ENCODE results near the gene RGS5. TPM values are rescaled to one million over a fixed set of nuclear protein-coding genes. Genes with fewer than 3 reads are reported as not detected.

RGS5 gene
- polyA plus RNA-seq, 4 donors: 4.0 to 24.4 (median 16.0) TPM

- Histone ChIP-seq H3K4me3 (ENCODE audit: low read depth in 1 of 3, low read length in 3 of 3) (no peak overlapping the region), H3K27me3 (ENCODE audit: control insufficient read depth in 3 of 3, insufficient read depth in 3 of 3, low read length in 3 of 3) (no peaks in the 10 kb centered on the region), H3K27ac (ENCODE audit: low read depth in 1 of 3, low read length in 2 of 3) (no peak overlapping the region), H3K36me3 (ENCODE audit: control insufficient read depth in 3 of 3, insufficient read depth in 2 of 3, low read depth in 1 of 3, low read length in 3 of 3) (no peaks in the 10 kb centered on the region), H3K4me1 (ENCODE audit: control insufficient read depth in 3 of 3, insufficient read depth in 2 of 3, low read depth in 1 of 3, low read length in 2 of 3) (no peaks in the 10 kb centered on the region), H3K9me3 (ENCODE audit: control insufficient read depth in 2 of 2, insufficient read depth in 1 of 2, low read depth in 1 of 2, low read length in 1 of 2) (no peaks in the 10 kb centered on the region)
- 51 to 59% (median 52%) methylated on average over 1 of the region's 1 CpG for WGBS, 3 donors
- DNase-seq: no peak
- FAIRE-seq: no peak
These were observed 34.7 kb downstream of the RGS5 start for GRCh38 chr1:163168053-163168452.

GRCh38 chr1:163166886-163167555, 35.7 kb downstream of the RGS5 start:
- Histone ChIP-seq H3K27me3 (ENCODE audit: control insufficient read depth in 3 of 3, insufficient read depth in 3 of 3, low read length in 3 of 3) (no peaks in the 10 kb centered on the region), H3K27ac (ENCODE audit: low read depth in 1 of 3, low read length in 2 of 3) (no peak overlapping the region), H3K9me3 (ENCODE audit: control insufficient read depth in 2 of 2, insufficient read depth in 1 of 2, low read depth in 1 of 2, low read length in 1 of 2) (no peaks in the 10 kb centered on the region), H3K4me3 (ENCODE audit: low read depth in 1 of 3, low read length in 3 of 3) (no peak overlapping the region), H3K4me1 (ENCODE audit: control insufficient read depth in 3 of 3, insufficient read depth in 2 of 3, low read depth in 1 of 3, low read length in 2 of 3) (no peaks in the 10 kb centered on the region), H3K36me3 (ENCODE audit: control insufficient read depth in 3 of 3, insufficient read depth in 2 of 3, low read depth in 1 of 3, low read length in 3 of 3) (no peaks in the 10 kb centered on the region)
- FAIRE-seq (no peak), DNase-seq (no peak)
- WGBS, 3 donors: 73 to 81% (median 77%) methylated on average over 6 of the region's 6 CpGs

- Histone ChIP-seq H3K36me3 (ENCODE audit: control insufficient read depth in 3 of 3, insufficient read depth in 2 of 3, low read depth in 1 of 3, low read length in 3 of 3) (no peaks in the 10 kb centered on the region), H3K4me1 (ENCODE audit: control insufficient read depth in 3 of 3, insufficient read depth in 2 of 3, low read depth in 1 of 3, low read length in 2 of 3) (no peaks in the 10 kb centered on the region), H3K27ac (ENCODE audit: low read depth in 1 of 3, low read length in 2 of 3) (no peak overlapping the region), H3K4me3 (ENCODE audit: low read depth in 1 of 3, low read length in 3 of 3) (no peak overlapping the region), H3K27me3 (ENCODE audit: control insufficient read depth in 3 of 3, insufficient read depth in 3 of 3, low read length in 3 of 3) (no peaks in the 10 kb centered on the region), H3K9me3 (ENCODE audit: control insufficient read depth in 2 of 2, insufficient read depth in 1 of 2, low read depth in 1 of 2, low read length in 1 of 2) (no peaks in the 10 kb centered on the region)
- WGBS, 3 donors: 88 to 93% (median 89%) methylated on average over 2 of the region's 2 CpGs
- no peak for DNase-seq
- FAIRE-seq: no peak
These were observed 37.6 kb downstream of the RGS5 start for GRCh38 chr1:163165119-163165518.

GRCh38 chr1:163163881-163164582, 38.7 kb downstream of the RGS5 start:
- no peaks in the 10 kb centered on the region for H3K9me3 ChIP-seq (ENCODE audit: control insufficient read depth in 2 of 2, insufficient read depth in 1 of 2, low read depth in 1 of 2, low read length in 1 of 2)
- no peaks in the 10 kb centered on the region for H3K4me1 ChIP-seq (ENCODE audit: control insufficient read depth in 3 of 3, insufficient read depth in 2 of 3, low read depth in 1 of 3, low read length in 2 of 3)
- H3K4me3 ChIP-seq (ENCODE audit: low read depth in 1 of 3, low read length in 3 of 3): no peak overlapping the region
- no peak for FAIRE-seq
- H3K36me3 ChIP-seq (ENCODE audit: control insufficient read depth in 3 of 3, insufficient read depth in 2 of 3, low read depth in 1 of 3, low read length in 3 of 3): no peaks in the 10 kb centered on the region
- 80 to 85% (median 84%) methylated on average over 4 of the region's 4 CpGs for WGBS, 3 donors
- no peaks in the 10 kb centered on the region for H3K27me3 ChIP-seq (ENCODE audit: control insufficient read depth in 3 of 3, insufficient read depth in 3 of 3, low read length in 3 of 3)
- no peak for DNase-seq
- H3K27ac ChIP-seq (ENCODE audit: low read depth in 1 of 3, low read length in 2 of 3): no peak overlapping the region

- no peaks in the 10 kb centered on the region for H3K36me3 ChIP-seq (ENCODE audit: control insufficient read depth in 3 of 3, insufficient read depth in 2 of 3, low read depth in 1 of 3, low read length in 3 of 3)
- H3K4me3 ChIP-seq (ENCODE audit: low read depth in 1 of 3, low read length in 3 of 3): no peak overlapping the region
- peaks cover 0 to 3% of the 10 kb centered on the region in 2 donors for H3K9me3 ChIP-seq (ENCODE audit: control insufficient read depth in 2 of 2, insufficient read depth in 1 of 2, low read depth in 1 of 2, low read length in 1 of 2)
- WGBS, 3 donors: 68 to 77% (median 76%) methylated on average over 4 of the region's 4 CpGs
- DNase-seq (no peak), FAIRE-seq (no peak)
- no peaks in the 10 kb centered on the region for H3K27me3 ChIP-seq (ENCODE audit: control insufficient read depth in 3 of 3, insufficient read depth in 3 of 3, low read length in 3 of 3)
- H3K4me1 ChIP-seq (ENCODE audit: control insufficient read depth in 3 of 3, insufficient read depth in 2 of 3, low read depth in 1 of 3, low read length in 2 of 3): no peaks in the 10 kb centered on the region
- H3K27ac ChIP-seq (ENCODE audit: low read depth in 1 of 3, low read length in 2 of 3): no peak overlapping the region
These were observed 39.6 kb downstream of the RGS5 start for GRCh38 chr1:163163163-163163562.

GRCh38 chr1:163162381-163162914, 40.3 kb downstream of the RGS5 start:
- 73 to 90% (median 75%) methylated on average over 6 of the region's 6 CpGs for WGBS, 3 donors
- peak overlapping the region in 1 of 3 donors; percentile 24 for H3K27ac ChIP-seq (ENCODE audit: low read depth in 1 of 3, low read length in 2 of 3)
- peaks cover 0 to 4% of the 10 kb centered on the region in 2 donors for H3K9me3 ChIP-seq (ENCODE audit: control insufficient read depth in 2 of 2, insufficient read depth in 1 of 2, low read depth in 1 of 2, low read length in 1 of 2)
- H3K4me3 ChIP-seq (ENCODE audit: low read depth in 1 of 3, low read length in 3 of 3): no peak overlapping the region
- FAIRE-seq: no peak
- no peaks in the 10 kb centered on the region for H3K36me3 ChIP-seq (ENCODE audit: control insufficient read depth in 3 of 3, insufficient read depth in 2 of 3, low read depth in 1 of 3, low read length in 3 of 3)
- no peaks in the 10 kb centered on the region for H3K4me1 ChIP-seq (ENCODE audit: control insufficient read depth in 3 of 3, insufficient read depth in 2 of 3, low read depth in 1 of 3, low read length in 2 of 3)
- DNase-seq: no peak
- H3K27me3 ChIP-seq (ENCODE audit: control insufficient read depth in 3 of 3, insufficient read depth in 3 of 3, low read length in 3 of 3): no peaks in the 10 kb centered on the region

GRCh38 chr1:163161841-163162240, 40.9 kb downstream of the RGS5 start:
- no peak overlapping the region for H3K27ac ChIP-seq (ENCODE audit: low read depth in 1 of 3, low read length in 2 of 3)
- H3K27me3 ChIP-seq (ENCODE audit: control insufficient read depth in 3 of 3, insufficient read depth in 3 of 3, low read length in 3 of 3): no peaks in the 10 kb centered on the region
- H3K36me3 ChIP-seq (ENCODE audit: control insufficient read depth in 3 of 3, insufficient read depth in 2 of 3, low read depth in 1 of 3, low read length in 3 of 3): no peaks in the 10 kb centered on the region
- WGBS, 3 donors: 75 to 86% (median 77%) methylated on average over 5 of the region's 5 CpGs
- DNase-seq (no peak), FAIRE-seq (no peak)
- no peaks in the 10 kb centered on the region for H3K4me1 ChIP-seq (ENCODE audit: control insufficient read depth in 3 of 3, insufficient read depth in 2 of 3, low read depth in 1 of 3, low read length in 2 of 3)
- no peak overlapping the region for H3K4me3 ChIP-seq (ENCODE audit: low read depth in 1 of 3, low read length in 3 of 3)
- H3K9me3 ChIP-seq (ENCODE audit: control insufficient read depth in 2 of 2, insufficient read depth in 1 of 2, low read depth in 1 of 2, low read length in 1 of 2): peaks cover 0 to 4% of the 10 kb centered on the region in 2 donors

GRCh38 chr1:163161337-163161736, 41.4 kb downstream of the RGS5 start:
- WGBS, 3 donors: 61 to 70% (median 63%) methylated on average over 2 of the region's 2 CpGs
- Histone ChIP-seq H3K4me1 (ENCODE audit: control insufficient read depth in 3 of 3, insufficient read depth in 2 of 3, low read depth in 1 of 3, low read length in 2 of 3) (no peaks in the 10 kb centered on the region), H3K27ac (ENCODE audit: low read depth in 1 of 3, low read length in 2 of 3) (no peak overlapping the region), H3K36me3 (ENCODE audit: control insufficient read depth in 3 of 3, insufficient read depth in 2 of 3, low read depth in 1 of 3, low read length in 3 of 3) (no peaks in the 10 kb centered on the region), H3K27me3 (ENCODE audit: control insufficient read depth in 3 of 3, insufficient read depth in 3 of 3, low read length in 3 of 3) (no peaks in the 10 kb centered on the region), H3K9me3 (ENCODE audit: control insufficient read depth in 2 of 2, insufficient read depth in 1 of 2, low read depth in 1 of 2, low read length in 1 of 2) (peaks cover 0 to 4% of the 10 kb centered on the region in 2 donors), H3K4me3 (ENCODE audit: low read depth in 1 of 3, low read length in 3 of 3) (no peak overlapping the region)
- FAIRE-seq: no peak
- DNase-seq: no peak

All from small intestine (tissue), 7 donors.